T-helper 1 cell treated with Interleukin-12 subunit alpha and Interleukin-12 subunit beta and Interleukin-4 antibody, amounts not matched to agents 30 μg/mL and 1 μg/mL, for 36 hours (primary cell): ENCODE measurements around the gene KDM2B.

Source experiments
- H3K27ac Mint-ChIP-seq: one replicate; pipeline ENCODE4 v1.8.0; 2021; ENCODE audit warnings: mild to moderate bottlenecking, mixed read lengths
- H3K27me3 Mint-ChIP-seq: one replicate; pipeline ENCODE4 v1.8.0; 2021; ENCODE audit warnings: low read depth, mixed read lengths
- H3K36me3 Mint-ChIP-seq: one replicate; pipeline ENCODE4 v1.8.0; 2021; ENCODE audit warnings: low read depth, mixed read lengths
- H3K4me1 Mint-ChIP-seq: one replicate; pipeline ENCODE4 v1.8.0; 2021; ENCODE audit warnings: low read depth, mixed read lengths
- H3K4me3 Mint-ChIP-seq: one replicate; pipeline ENCODE4 v1.8.0; 2021; ENCODE audit warnings: mild to moderate bottlenecking, moderate library complexity, mixed read lengths
- H3K9me3 Mint-ChIP-seq: one replicate; pipeline ENCODE4 v1.8.0; 2021; ENCODE audit warnings: mixed read lengths

KDM2B gene

GRCh38 chr12:121580959-121581685 lies at the start of gene KDM2B:
KDM2B (minus strand) TSS chr12:121581023; CDS start chr12:121580911, 112 bp downstream.
- Mint-ChIP-seq H3K27ac (peak within 1 kb of the TSS; percentile 98), H3K36me3 (no peaks in the 10 kb centered on the region), H3K4me3 (peak within 1 kb of the TSS; percentile 91), H3K27me3 (no peaks in the 10 kb centered on the region), H3K9me3 (no peaks in the 10 kb centered on the region), H3K4me1 (peaks cover 27% of the 10 kb centered on the region)

GRCh38 chr12:121628536-121628935 lies 47.7 kb upstream of the KDM2B start:
- Mint-ChIP-seq H3K27me3 (no peaks in the 10 kb centered on the region), H3K4me3 (peak overlapping the region; percentile 96), H3K4me1 (peaks cover 53% of the 10 kb centered on the region), H3K36me3 (peaks cover 28% of the 10 kb centered on the region), H3K9me3 (no peaks in the 10 kb centered on the region), H3K27ac (peak overlapping the region; percentile 95)

- Mint-ChIP-seq H3K4me3 (peak overlapping the region; percentile 96), H3K27me3 (no peaks in the 10 kb centered on the region), H3K9me3 (no peaks in the 10 kb centered on the region), H3K36me3 (peaks cover 28% of the 10 kb centered on the region), H3K27ac (peak overlapping the region; percentile 95), H3K4me1 (peaks cover 51% of the 10 kb centered on the region)
These were observed 47.2 kb upstream of the KDM2B start for GRCh38 chr12:121628037-121628436.

GRCh38 chr12:121626853-121627640 lies 46.2 kb upstream of the KDM2B start:
- peaks cover 26% of the 10 kb centered on the region for H3K36me3 Mint-ChIP-seq
- peak overlapping the region; percentile 96 for H3K4me3 Mint-ChIP-seq
- H3K27me3 Mint-ChIP-seq: no peaks in the 10 kb centered on the region
- H3K9me3 Mint-ChIP-seq: no peaks in the 10 kb centered on the region
- peak overlapping the region; percentile 95 for H3K27ac Mint-ChIP-seq
- H3K4me1 Mint-ChIP-seq: peaks cover 43% of the 10 kb centered on the region

GRCh38 chr12:121626087-121626852 lies 45.4 kb upstream of the KDM2B start, which contains the start of gene ORAI1:
ORAI1 (plus strand) TSS chr12:121626530.
- H3K36me3 Mint-ChIP-seq: peaks cover 22% of the 10 kb centered on the region
- no peaks in the 10 kb centered on the region for H3K9me3 Mint-ChIP-seq
- peaks cover 39% of the 10 kb centered on the region for H3K4me1 Mint-ChIP-seq
- H3K4me3 Mint-ChIP-seq: peak within 1 kb of the TSS; percentile 96
- peak within 1 kb of the TSS; percentile 95 for H3K27ac Mint-ChIP-seq
- H3K27me3 Mint-ChIP-seq: no peaks in the 10 kb centered on the region

- Mint-ChIP-seq H3K9me3 (no peaks in the 10 kb centered on the region), H3K36me3 (no peaks in the 10 kb centered on the region), H3K27me3 (no peaks in the 10 kb centered on the region), H3K27ac (no peak overlapping the region), H3K4me1 (peaks cover 8% of the 10 kb centered on the region), H3K4me3 (no peak overlapping the region)
These were observed 39.6 kb upstream of the KDM2B start for GRCh38 chr12:121620333-121620891.

GRCh38 chr12:121618659-121619233 lies 37.9 kb upstream of the KDM2B start:
- H3K9me3 Mint-ChIP-seq: no peaks in the 10 kb centered on the region
- no peaks in the 10 kb centered on the region for H3K36me3 Mint-ChIP-seq
- H3K4me3 Mint-ChIP-seq: no peak overlapping the region
- peaks cover 2% of the 10 kb centered on the region for H3K4me1 Mint-ChIP-seq
- H3K27ac Mint-ChIP-seq: no peak overlapping the region
- no peaks in the 10 kb centered on the region for H3K27me3 Mint-ChIP-seq

- H3K4me1 Mint-ChIP-seq: peaks cover 4% of the 10 kb centered on the region
- H3K4me3 Mint-ChIP-seq: no peak overlapping the region
- no peaks in the 10 kb centered on the region for H3K9me3 Mint-ChIP-seq
- H3K36me3 Mint-ChIP-seq: no peaks in the 10 kb centered on the region
- H3K27me3 Mint-ChIP-seq: no peaks in the 10 kb centered on the region
- H3K27ac Mint-ChIP-seq: no peak overlapping the region
These were observed 34.1 kb upstream of the KDM2B start for GRCh38 chr12:121614872-121615467.

- no peaks in the 10 kb centered on the region for H3K36me3 Mint-ChIP-seq
- H3K27me3 Mint-ChIP-seq: no peaks in the 10 kb centered on the region
- H3K4me3 Mint-ChIP-seq: no peak overlapping the region
- no peaks in the 10 kb centered on the region for H3K9me3 Mint-ChIP-seq
- peaks cover 2% of the 10 kb centered on the region for H3K4me1 Mint-ChIP-seq
- no peak overlapping the region for H3K27ac Mint-ChIP-seq
These were observed 32.6 kb upstream of the KDM2B start for GRCh38 chr12:121613462-121613861.

GRCh38 chr12:121611306-121611705 lies 30.5 kb upstream of the KDM2B start:
- Mint-ChIP-seq H3K27ac (no peak overlapping the region), H3K27me3 (no peaks in the 10 kb centered on the region), H3K36me3 (no peaks in the 10 kb centered on the region), H3K9me3 (no peaks in the 10 kb centered on the region), H3K4me1 (peaks cover 2% of the 10 kb centered on the region), H3K4me3 (no peak overlapping the region)

- Mint-ChIP-seq H3K4me1 (peaks cover 2% of the 10 kb centered on the region), H3K27ac (no peak overlapping the region), H3K27me3 (no peaks in the 10 kb centered on the region), H3K36me3 (no peaks in the 10 kb centered on the region), H3K4me3 (no peak overlapping the region), H3K9me3 (no peaks in the 10 kb centered on the region)
These were observed 29.7 kb upstream of the KDM2B start for GRCh38 chr12:121610239-121611149.

GRCh38 chr12:121608301-121608700 lies 27.5 kb upstream of the KDM2B start:
- Mint-ChIP-seq H3K27me3 (no peaks in the 10 kb centered on the region), H3K9me3 (no peaks in the 10 kb centered on the region), H3K4me3 (no peak overlapping the region), H3K36me3 (no peaks in the 10 kb centered on the region), H3K4me1 (peaks cover 2% of the 10 kb centered on the region), H3K27ac (no peak overlapping the region)

- H3K4me1 Mint-ChIP-seq: no peaks in the 10 kb centered on the region
- H3K36me3 Mint-ChIP-seq: peaks cover 2% of the 10 kb centered on the region
- H3K27me3 Mint-ChIP-seq: no peaks in the 10 kb centered on the region
- no peak overlapping the region for H3K4me3 Mint-ChIP-seq
- H3K9me3 Mint-ChIP-seq: no peaks in the 10 kb centered on the region
- H3K27ac Mint-ChIP-seq: no peak overlapping the region
These were observed 22.8 kb upstream of the KDM2B start for GRCh38 chr12:121603581-121603980.
